ENCODE measurements around the gene AHCYL1. TPM values are rescaled to one million over a fixed set of nuclear protein-coding genes. Genes with fewer than 3 reads are reported as not detected.

The AHCYL1 gene
- total RNA-seq, 4 donors from 2014 or later = 49.7 to 60.3 (median 53.0) TPM

DNA sequence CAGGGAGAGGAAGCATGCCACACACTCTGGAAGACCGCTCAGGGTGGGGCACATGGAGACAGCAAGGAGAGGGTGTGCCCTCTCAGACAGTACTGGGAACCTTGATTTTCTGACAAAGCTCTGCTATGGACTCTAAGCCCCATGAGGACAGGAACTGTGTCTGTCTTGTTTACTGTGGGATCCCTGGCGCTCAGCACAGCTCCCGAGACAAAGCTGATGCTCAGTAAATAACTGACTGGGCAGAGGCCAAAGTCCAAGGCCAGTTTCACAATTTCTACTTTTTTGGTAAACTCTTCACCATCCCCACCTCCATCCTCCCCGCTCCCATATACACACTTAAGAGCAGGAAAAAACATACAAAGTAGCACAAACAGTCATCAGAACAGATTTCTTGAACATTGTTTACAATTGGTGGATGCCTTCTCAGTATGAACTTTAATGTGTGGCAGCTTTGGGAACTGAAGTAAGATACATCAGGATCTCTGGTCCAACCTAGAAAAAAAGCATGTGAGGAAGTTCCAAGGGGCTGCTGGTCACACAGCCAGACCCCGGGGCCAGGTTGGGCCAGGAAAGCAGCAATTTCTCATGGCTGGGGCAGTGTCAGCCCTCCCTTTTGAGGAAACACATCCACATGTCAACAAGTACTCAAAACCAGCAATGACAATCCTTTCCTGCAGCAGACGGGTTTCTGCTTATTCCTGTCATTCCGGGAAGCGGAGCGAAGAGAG lies 5.6 kb upstream of the AHCYL1 start:
- peaks cover 10 to 31% (median 29%) of the 10 kb centered on the region in 3 donors for H3K4me1 ChIP-seq
- H3K9me3 ChIP-seq = no peaks in the 10 kb centered on the region
- intact Hi-C loops (cut with DNase I) = no loop called here
- H3K27me3 ChIP-seq = no peaks in the 10 kb centered on the region
- WGBS, 2 donors = 70 to 84% methylated on average over 5 to 9 of the region's 9 CpGs
- DNase-seq = no peak
- TF ChIP-seq POLR2A (IDR thresholded peaks at IDR 0.05) = no peak
- TF ChIP-seq, protein P1, sequence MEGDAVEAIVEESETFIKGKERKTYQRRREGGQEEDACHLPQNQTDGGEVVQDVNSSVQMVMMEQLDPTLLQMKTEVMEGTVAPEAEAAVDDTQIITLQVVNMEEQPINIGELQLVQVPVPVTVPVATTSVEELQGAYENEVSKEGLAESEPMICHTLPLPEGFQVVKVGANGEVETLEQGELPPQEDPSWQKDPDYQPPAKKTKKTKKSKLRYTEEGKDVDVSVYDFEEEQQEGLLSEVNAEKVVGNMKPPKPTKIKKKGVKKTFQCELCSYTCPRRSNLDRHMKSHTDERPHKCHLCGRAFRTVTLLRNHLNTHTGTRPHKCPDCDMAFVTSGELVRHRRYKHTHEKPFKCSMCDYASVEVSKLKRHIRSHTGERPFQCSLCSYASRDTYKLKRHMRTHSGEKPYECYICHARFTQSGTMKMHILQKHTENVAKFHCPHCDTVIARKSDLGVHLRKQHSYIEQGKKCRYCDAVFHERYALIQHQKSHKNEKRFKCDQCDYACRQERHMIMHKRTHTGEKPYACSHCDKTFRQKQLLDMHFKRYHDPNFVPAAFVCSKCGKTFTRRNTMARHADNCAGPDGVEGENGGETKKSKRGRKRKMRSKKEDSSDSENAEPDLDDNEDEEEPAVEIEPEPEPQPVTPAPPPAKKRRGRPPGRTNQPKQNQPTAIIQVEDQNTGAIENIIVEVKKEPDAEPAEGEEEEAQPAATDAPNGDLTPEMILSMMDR (IDR thresholded peaks at IDR 0.05) = no peak
- H3K36me3 ChIP-seq = no peaks in the 10 kb centered on the region
- H3K27ac ChIP-seq = peak overlapping the region; percentile 11 to 61 (median 48)
- H3K4me3 ChIP-seq = no peak overlapping the region

- Histone ChIP-seq H3K27me3 (no peaks in the 10 kb centered on the region), H3K36me3 (no peaks in the 10 kb centered on the region), H3K27ac (peak overlapping the region in 3 of 4 donors; percentile 39 to 61 (median 58)), H3K4me3 (no peak overlapping the region), H3K4me1 (peaks cover 10 to 36% (median 34%) of the 10 kb centered on the region in 3 donors), H3K9me3 (no peaks in the 10 kb centered on the region)
- DNase-seq = no peak
- intact Hi-C loops (cut with DNase I) = loop anchor here (5.0 to 10.0 kb wide), 2 partner anchors 337 to 435 kb away; partner anchors contain the start of gene GNAI3
- no peak for TF ChIP-seq POLR2A (IDR thresholded peaks at IDR 0.05)
- TF ChIP-seq, protein P1 (IDR thresholded peaks at IDR 0.05) = no peak
- 41 to 53% methylated on average over 5 of the region's 5 CpGs for WGBS, 2 donors
Observed at GRCh38 chr1:109979489-109980091, 5.0 kb upstream of the AHCYL1 start.

DNA sequence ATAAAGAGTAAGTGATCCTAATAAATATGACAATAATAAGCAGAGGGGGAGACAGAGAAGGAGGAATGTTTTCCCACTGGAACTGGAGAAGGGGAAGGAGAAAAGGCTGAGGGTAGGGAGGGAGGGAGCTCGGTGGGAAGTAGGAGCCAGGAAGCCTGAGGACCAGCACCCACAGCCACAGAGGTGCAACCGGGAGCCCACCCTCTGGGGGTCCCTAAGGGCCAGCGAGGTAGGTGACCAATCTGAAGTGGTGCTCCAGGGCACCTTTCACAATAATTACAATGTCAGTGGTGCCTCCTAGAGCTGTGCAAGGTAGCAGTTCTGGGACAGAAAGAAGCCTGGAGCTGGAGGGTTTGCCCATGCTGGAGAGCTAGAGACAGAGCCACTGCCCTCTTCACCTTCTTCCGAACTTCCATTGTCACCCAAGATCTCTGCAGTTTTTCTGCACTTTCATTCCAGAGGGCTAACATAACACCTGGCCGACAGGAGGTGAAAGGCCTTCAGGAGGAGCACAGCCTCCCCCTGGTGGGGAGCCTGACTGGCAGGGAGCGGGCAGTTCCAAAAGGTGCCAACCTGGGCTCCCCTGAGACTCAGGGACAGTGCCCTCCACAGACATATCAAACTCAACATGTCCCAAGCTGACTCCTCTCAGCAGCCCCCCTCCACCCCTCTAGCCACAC lies 4.1 kb upstream of the AHCYL1 start:
- DNase-seq = no peak
- WGBS, 2 donors = 32 to 54% methylated on average over 6 of the region's 6 CpGs
- H3K4me3 ChIP-seq = no peak overlapping the region
- no peaks in the 10 kb centered on the region for H3K36me3 ChIP-seq
- no peak for TF ChIP-seq POLR2A (IDR thresholded peaks at IDR 0.05)
- TF ChIP-seq, protein P1 (IDR thresholded peaks at IDR 0.05) = peak in 5 of 6 experiments; percentile 37 to 76 (median 64)
- H3K27ac ChIP-seq = peak overlapping the region in 3 of 4 donors; percentile 13 to 40 (median 28)
- H3K4me1 ChIP-seq = peaks cover 13 to 38% (median 35%) of the 10 kb centered on the region in 3 donors
- H3K27me3 ChIP-seq = no peaks in the 10 kb centered on the region
- intact Hi-C loops (cut with DNase I) = loop anchor here (5.0 to 10.0 kb wide), 2 partner anchors 338 to 436 kb away; partner anchors contain the start of gene GNAI3
- H3K9me3 ChIP-seq = no peaks in the 10 kb centered on the region

GRCh38 chr1:109981004-109981335 lies 3.6 kb upstream of the AHCYL1 start:
- peak overlapping the region in 2 of 4 donors; percentile 13 to 28 for H3K27ac ChIP-seq
- DNase-seq = no peak
- intact Hi-C loops (cut with DNase I) = loop anchor here (5.0 to 10.0 kb wide), 2 partner anchors 339 to 436 kb away; partner anchors contain the start of gene GNAI3
- H3K4me1 ChIP-seq = peaks cover 17 to 43% (median 39%) of the 10 kb centered on the region in 3 donors
- TF ChIP-seq, protein P1 (IDR thresholded peaks at IDR 0.05) = no peak
- no peak for TF ChIP-seq POLR2A (IDR thresholded peaks at IDR 0.05)
- H3K36me3 ChIP-seq = no peaks in the 10 kb centered on the region
- H3K4me3 ChIP-seq = no peak overlapping the region
- no peaks in the 10 kb centered on the region for H3K27me3 ChIP-seq
- WGBS, 2 donors = 30 to 61% methylated on average over 4 of the region's 4 CpGs
- no peaks in the 10 kb centered on the region for H3K9me3 ChIP-seq

Measured in esophagus squamous epithelium (tissue), 5 donors.